Measurements from ENCODE around the gene DBP. TPM values are rescaled to one million over a fixed set of nuclear protein-coding genes. Genes with fewer than 3 reads are reported as not detected.
"Not testable (repeated sequence)": the region's sequence is repeated elsewhere in the genome, so short reads cannot be mapped to it uniquely, and the experiment has no call there.

The DBP gene
- total RNA-seq, 2 experiments from 2014 or later, result 8.3 to 12.4 TPM

- Mint-ChIP-seq H3K9me3 (ENCODE audit: low read depth) (no peaks in the 10 kb centered on the region), H3K4me1 (peaks cover 48% of the 10 kb centered on the region), H3K27ac (peak overlapping the region; percentile 94), H3K4me3 (peak overlapping the region; percentile 74), H3K27me3 (no peaks in the 10 kb centered on the region), H3K36me3 (ENCODE audit: low read depth) (peaks cover 12% of the 10 kb centered on the region)
- intact Hi-C loops (cut with DNase I, micrococcal nuclease), result loop anchor here (1.0 to 10.0 kb wide), 6 partner anchors 9 to 1519 kb away; partner anchors contain the start of genes RPL18 (in 2 of the 2), SPHK2 (in 2 of the 2), FTL (in 1 of the 2) and NOSIP (in 1 of the 2)
- POLR2A ChIA-PET, result interaction anchor here (0.9 to 1.6 kb wide), 5 partner anchors 9 to 18 kb away, joined by 3 to 7 read pairs (median 4); partner anchors contain the start of genes CA11, RPL18 and SPHK2
- DNase-seq (peak; percentile 13), ATAC-seq (no peak)
- CTCF ChIA-PET, result interaction anchor here (0.5 to 2.2 kb wide), 5 partner anchors 9 to 143 kb away, joined by 3 to 6 read pairs (median 4); partner anchors contain the start of gene CA11
These were observed 3.8 kb downstream of the DBP start for GRCh38 chr19:48633148-48634035.

GRCh38 chr19:48632692-48633147 lies 4.5 kb downstream of the DBP start:
- H3K27ac Mint-ChIP-seq, result peak overlapping the region; percentile 94
- POLR2A ChIA-PET, result interaction anchor here (1.0 kb wide), 1 partner anchor 9 kb away, joined by 3 read pairs; no protein-coding TSS in a partner anchor

GRCh38 chr19:48632286-48632685 lies 4.9 kb downstream of the DBP start:
- intact Hi-C loops (cut with DNase I, micrococcal nuclease), result loop anchor here (10.0 kb wide), 3 partner anchors 333 to 1517 kb away; partner anchors contain the start of genes FTL (in 1 of the 2), NOSIP (in 1 of the 2), PRRG2 (in 1 of the 2) and ZC3H4 (in 1 of the 2)
- H3K27ac Mint-ChIP-seq, result peak overlapping the region; percentile 94

More at GRCh38 chr19:48632692-48633147, 4.5 kb downstream of the DBP start:
- H3K27me3 Mint-ChIP-seq, result no peaks in the 10 kb centered on the region
- H3K36me3 Mint-ChIP-seq (ENCODE audit: low read depth), result peaks cover 12% of the 10 kb centered on the region
- DNase-seq (peak; percentile 46), ATAC-seq (no peak)
- no peaks in the 10 kb centered on the region for H3K9me3 Mint-ChIP-seq (ENCODE audit: low read depth)
- no peak overlapping the region for H3K4me3 Mint-ChIP-seq
- intact Hi-C loops (cut with DNase I, micrococcal nuclease), result loop anchor here (10.0 kb wide), 3 partner anchors 332 to 1518 kb away; partner anchors contain the start of genes FTL (in 1 of the 2), NOSIP (in 1 of the 2), PRRG2 (in 1 of the 2) and ZC3H4 (in 1 of the 2)
- CTCF ChIA-PET, result interaction anchor here (1.8 to 2.2 kb wide), 2 partner anchors 9 to 12 kb away, joined by 4 to 6 read pairs; no protein-coding TSS in a partner anchor
- H3K4me1 Mint-ChIP-seq, result peaks cover 42% of the 10 kb centered on the region

GRCh38 chr19:48631225-48631624 lies 6.0 kb downstream of the DBP start:
- no peak overlapping the region for H3K27ac Mint-ChIP-seq
- peaks cover 13% of the 10 kb centered on the region for H3K36me3 Mint-ChIP-seq (ENCODE audit: low read depth)
- ChIA-PET POLR2A (interaction anchor here (1.3 to 1.7 kb wide), 2 partner anchors 9 to 17 kb away, joined by 4 to 9 read pairs; no protein-coding TSS in a partner anchor), CTCF (interaction anchor here (0.6 to 1.2 kb wide), 3 partner anchors 83 to 308 kb away, joined by 3 to 5 read pairs (median 4); no protein-coding TSS in a partner anchor)
- intact Hi-C loops (cut with DNase I, micrococcal nuclease), result loop anchor here (10.0 kb wide), 3 partner anchors 334 to 1516 kb away; partner anchors contain the start of genes FTL (in 1 of the 2), NOSIP (in 1 of the 2), PRRG2 (in 1 of the 2) and ZC3H4 (in 1 of the 2)
- H3K4me1 Mint-ChIP-seq, result peaks cover 39% of the 10 kb centered on the region
- H3K27me3 Mint-ChIP-seq, result no peaks in the 10 kb centered on the region
- no peak for ATAC-seq
- H3K9me3 Mint-ChIP-seq (ENCODE audit: low read depth), result no peaks in the 10 kb centered on the region
- DNase-seq, result peak; percentile 11
- no peak overlapping the region for H3K4me3 Mint-ChIP-seq

More at GRCh38 chr19:48632286-48632685, 4.9 kb downstream of the DBP start:
- H3K4me3 Mint-ChIP-seq; DNase-seq; H3K27me3 Mint-ChIP-seq; ATAC-seq; H3K9me3 Mint-ChIP-seq (ENCODE audit: low read depth): not testable (repeated sequence)
- POLR2A ChIA-PET, result interaction anchor here (1.0 kb wide), 1 partner anchor 10 kb away, joined by 3 read pairs; no protein-coding TSS in a partner anchor
- CTCF ChIA-PET, result interaction anchor here (0.6 to 1.0 kb wide), 2 partner anchors 48 to 82 kb away, joined by 4 to 5 read pairs; no protein-coding TSS in a partner anchor
- H3K4me1 Mint-ChIP-seq, result peaks cover 39% of the 10 kb centered on the region
- H3K36me3 Mint-ChIP-seq (ENCODE audit: low read depth), result peaks cover 13% of the 10 kb centered on the region

- ATAC-seq (no peak), DNase-seq (peak; percentile 22)
- no peaks in the 10 kb centered on the region for H3K9me3 Mint-ChIP-seq (ENCODE audit: low read depth)
- H3K4me3 Mint-ChIP-seq, result no peak overlapping the region
- H3K4me1 Mint-ChIP-seq, result peaks cover 36% of the 10 kb centered on the region
- peaks cover 13% of the 10 kb centered on the region for H3K36me3 Mint-ChIP-seq (ENCODE audit: low read depth)
- H3K27me3 Mint-ChIP-seq, result no peaks in the 10 kb centered on the region
- no peak overlapping the region for H3K27ac Mint-ChIP-seq
- POLR2A ChIA-PET, result interaction anchor here (0.6 to 1.7 kb wide), 4 partner anchors 9 to 116 kb away, joined by 3 to 10 read pairs (median 6); no protein-coding TSS in a partner anchor
- intact Hi-C loops (cut with DNase I, micrococcal nuclease), result loop anchor here (10.0 kb wide), 3 partner anchors 334 to 1516 kb away; partner anchors contain the start of genes FTL (in 1 of the 2), NOSIP (in 1 of the 2), PRRG2 (in 1 of the 2) and ZC3H4 (in 1 of the 2)
- CTCF ChIA-PET, result interaction anchor here (1.2 kb wide), 1 partner anchor 157 kb away, joined by 3 read pairs; no protein-coding TSS in a partner anchor
These were observed 6.7 kb downstream of the DBP start for GRCh38 chr19:48630296-48631063.

- peak; percentile 61 for DNase-seq
- no peaks in the 10 kb centered on the region for H3K27me3 Mint-ChIP-seq
- POLR2A ChIA-PET, result interaction anchor here (1.0 to 3.0 kb wide), 2 partner anchors 11 to 14 kb away, joined by 3 to 7 read pairs; partner anchors contain the start of genes RPL18 and SPHK2
- CTCF ChIA-PET, result interaction anchor here (1.2 kb wide), 1 partner anchor 158 kb away, joined by 3 read pairs; no protein-coding TSS in a partner anchor
- intact Hi-C loops (cut with DNase I, micrococcal nuclease), result loop anchor here (10.0 kb wide), 3 partner anchors 335 to 1515 kb away; partner anchors contain the start of genes FTL (in 1 of the 2), NOSIP (in 1 of the 2), PRRG2 (in 1 of the 2) and ZC3H4 (in 1 of the 2)
- ATAC-seq, result no peak
- H3K36me3 Mint-ChIP-seq (ENCODE audit: low read depth), result peaks cover 18% of the 10 kb centered on the region
- H3K4me3 Mint-ChIP-seq, result no peak overlapping the region
- H3K27ac Mint-ChIP-seq, result no peak overlapping the region
- H3K4me1 Mint-ChIP-seq, result peaks cover 37% of the 10 kb centered on the region
- H3K9me3 Mint-ChIP-seq (ENCODE audit: low read depth), result no peaks in the 10 kb centered on the region
These were observed 7.4 kb downstream of the DBP start for GRCh38 chr19:48629599-48630295.

GRCh38 chr19:48629297-48629598 lies 7.9 kb downstream of the DBP start:
- DNase-seq (no peak), ATAC-seq (no peak)
- Mint-ChIP-seq H3K27me3 (no peaks in the 10 kb centered on the region), H3K27ac (no peak overlapping the region), H3K4me3 (no peak overlapping the region), H3K9me3 (ENCODE audit: low read depth) (no peaks in the 10 kb centered on the region), H3K4me1 (peaks cover 39% of the 10 kb centered on the region), H3K36me3 (ENCODE audit: low read depth) (peaks cover 19% of the 10 kb centered on the region)
- ChIA-PET POLR2A (interaction anchor here (1.0 to 3.0 kb wide), 2 partner anchors 10 to 13 kb away, joined by 3 to 7 read pairs; partner anchors contain the start of genes RPL18 and SPHK2), CTCF (no interaction called here)
- intact Hi-C loops (cut with DNase I, micrococcal nuclease), result no loop called here

GRCh38 chr19:48628486-48629296 lies 8.5 kb downstream of the DBP start:
- ChIA-PET POLR2A (interaction anchor here (0.6 to 3.0 kb wide), 3 partner anchors 10 to 806 kb away, joined by 3 to 7 read pairs (median 4); partner anchors contain the start of genes RPL18 and SPHK2), CTCF (no interaction called here)
- Mint-ChIP-seq H3K4me3 (no peak overlapping the region), H3K27me3 (no peaks in the 10 kb centered on the region), H3K27ac (no peak overlapping the region), H3K4me1 (peaks cover 38% of the 10 kb centered on the region), H3K36me3 (ENCODE audit: low read depth) (peaks cover 22% of the 10 kb centered on the region), H3K9me3 (ENCODE audit: low read depth) (no peaks in the 10 kb centered on the region)
- intact Hi-C loops (cut with DNase I, micrococcal nuclease), result no loop called here
- ATAC-seq (no peak), DNase-seq (no peak)

- no peak overlapping the region for H3K4me3 Mint-ChIP-seq
- DNase-seq, result no peak
- intact Hi-C loops (cut with DNase I, micrococcal nuclease), result no loop called here
- no peaks in the 10 kb centered on the region for H3K27me3 Mint-ChIP-seq
- no peak for ATAC-seq
- POLR2A ChIA-PET, result interaction anchor here (0.6 to 3.0 kb wide), 3 partner anchors 9 to 806 kb away, joined by 3 to 7 read pairs (median 4); partner anchors contain the start of genes RPL18 and SPHK2
- no peak overlapping the region for H3K27ac Mint-ChIP-seq
- peaks cover 27% of the 10 kb centered on the region for H3K36me3 Mint-ChIP-seq (ENCODE audit: low read depth)
- CTCF ChIA-PET, result no interaction called here
- H3K4me1 Mint-ChIP-seq, result peaks cover 37% of the 10 kb centered on the region
- H3K9me3 Mint-ChIP-seq (ENCODE audit: low read depth), result no peaks in the 10 kb centered on the region
These were observed 9.3 kb downstream of the DBP start for GRCh38 chr19:48627865-48628314.

Measured in activated CD4-positive, alpha-beta T cell treated with anti-CD3 and anti-CD28 coated beads for 36 hours (primary cell).